GM12891 (cell line): ENCODE measurements around the gene SURF6.

Source experiments
- POLR2AphosphoS5 ChIP-seq: IDR thresholded peaks from 2 replicates; pipeline ENCODE4 v1.6.1; 2011; ENCODE audit warnings: low read depth, low read length, control low read depth
- SPI1 ChIP-seq: IDR thresholded peaks from 2 replicates; pipeline ENCODE4 v1.6.1; 2011; ENCODE audit warnings: low read depth, low read length, control low read depth

DNA sequence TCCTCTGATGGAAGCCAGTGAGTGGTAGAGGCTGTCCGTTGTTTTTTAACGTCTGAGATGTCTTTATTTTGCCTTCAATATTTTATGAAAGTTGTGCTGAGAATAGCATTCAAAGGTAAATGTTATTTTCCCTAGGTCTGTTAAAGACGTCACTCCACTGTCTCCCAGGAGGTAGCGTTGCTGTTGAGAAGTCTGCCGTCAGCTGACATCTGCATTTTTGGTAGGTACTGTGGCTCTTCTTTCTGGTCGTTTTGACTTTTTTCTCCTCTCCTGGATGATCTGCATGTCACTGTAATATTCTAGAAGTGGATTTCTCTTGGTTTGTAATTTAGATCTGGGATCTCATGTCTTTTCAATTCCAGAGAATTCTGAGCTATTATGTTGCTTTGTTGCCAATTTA lies 26.4 kb downstream of the SURF6 start:
- TF ChIP-seq POLR2AphosphoS5 (no peak), SPI1 (no peak)
